Colonic mucosa (tissue), 4 donors: ENCODE measurements around the gene VILL. TPM values are rescaled to one million over a fixed set of nuclear protein-coding genes. Genes with fewer than 3 reads are reported as not detected.

Experiments
- DNase-seq: peaks from one replicate; pipeline ENCODE4 v3.0.0-alpha.2; 2020
- H3K27ac ChIP-seq: fragments of 200-600 bp; one replicate; pipeline ENCODE4 v1.8.0; 2021
- H3K27me3 ChIP-seq: fragments of 200-600 bp; one replicate; pipeline ENCODE4 v1.8.0; 2021
- H3K36me3 ChIP-seq: fragments of 200-600 bp; one replicate; pipeline ENCODE4 v1.8.0; 2021
- H3K4me1 ChIP-seq: fragments of 200-600 bp; one replicate; pipeline ENCODE4 v1.8.0; 2021; ENCODE audit warnings: mild to moderate bottlenecking
- H3K4me3 ChIP-seq: fragments of 200-600 bp; one replicate; pipeline ENCODE4 v1.8.0; 2021
- H3K9ac ChIP-seq, 2 donors: one replicate each; pipeline ENCODE4 v1.7.0; 2013; ENCODE audit warnings: control low read depth in 2 of 2, low read depth in 2 of 2, low read length in 2 of 2
- H3K9me3 ChIP-seq: fragments of 200-600 bp; one replicate; pipeline ENCODE4 v1.8.0; 2021
- CTCF ChIP-seq: fragments of 200-600 bp; IDR thresholded peaks from one replicate; pipeline ENCODE4 v1.8.0; 2022; ENCODE audit warnings: antibody characterized with exemption, mild to moderate bottlenecking
- intact Hi-C: fragments of 100-400 bp; cut with DNase I; formaldehyde crosslinking; loops from one replicate; pipeline ENCODE4 v1.14.1; 2022
- total RNA-seq, 2 donors: library from RNA; stranded (reverse); fragmentation: NEBNext Ultra II Directional in 1 of 2; extraction: Animal tissue kit (Norgen Biotek cat#: 25700) in 1 of 2; gene quantifications; one replicate each; pipeline ENCODE4 v1.2.1, GENCODE V29; 2021
- donor health status: healthy.
- donor health status: DM: no; HTN: no; CAD: no.
- donor health status: DM: no; HTN: no; CAD: no.

The VILL gene
- total RNA-seq, 2 donors from 2014 or later, result 155 to 166 TPM

- no peak overlapping the region for H3K9ac ChIP-seq
- DNase-seq, result no peak
- H3K9me3 ChIP-seq, result no peaks in the 10 kb centered on the region
- intact Hi-C loops, result no loop called here
- H3K27ac ChIP-seq, result no peak overlapping the region
- TF ChIP-seq CTCF, result no peak
- no peaks in the 10 kb centered on the region for H3K27me3 ChIP-seq
- peaks cover 8% of the 10 kb centered on the region for H3K4me1 ChIP-seq
- no peak overlapping the region for H3K4me3 ChIP-seq
- no peaks in the 10 kb centered on the region for H3K36me3 ChIP-seq
These were observed 45.7 kb downstream of the VILL start for GRCh38 chr3:38036286-38036685.

GRCh38 chr3:38036906-38037305, 46.3 kb downstream of the VILL start:
- Histone ChIP-seq H3K27me3 (no peaks in the 10 kb centered on the region), H3K4me3 (no peak overlapping the region), H3K9ac (no peak overlapping the region), H3K36me3 (no peaks in the 10 kb centered on the region), H3K27ac (no peak overlapping the region), H3K9me3 (no peaks in the 10 kb centered on the region), H3K4me1 (peaks cover 8% of the 10 kb centered on the region)
- TF ChIP-seq CTCF, result no peak
- DNase-seq, result no peak
- intact Hi-C loops, result no loop called here

DNA sequence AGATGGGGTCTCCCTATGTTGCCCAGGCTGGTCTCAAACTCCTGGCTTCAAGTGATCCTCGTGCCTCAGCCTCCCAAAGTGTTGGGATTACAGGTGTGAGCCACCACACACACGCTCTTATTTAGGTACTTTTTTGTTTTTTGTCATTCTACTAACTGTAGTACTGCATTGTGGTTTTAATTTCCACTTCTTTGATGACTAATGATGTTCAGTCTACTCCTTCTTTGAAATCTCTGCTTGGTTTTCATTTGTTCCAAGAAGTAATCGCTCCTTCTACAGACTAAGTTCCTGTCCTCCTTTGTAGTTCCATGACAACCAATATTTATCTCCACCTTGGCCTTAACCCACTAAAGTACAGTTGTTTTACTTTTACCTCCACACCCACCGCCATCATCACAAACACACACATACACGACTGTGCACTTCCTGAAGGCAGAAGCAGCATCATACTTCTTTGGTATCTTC, 47.9 kb downstream of the VILL start:
- H3K4me1 ChIP-seq, result peaks cover 8% of the 10 kb centered on the region
- H3K9ac ChIP-seq, result peak overlapping the region in 1 of 2 donors; percentile 72
- peak overlapping the region; percentile 36 for H3K4me3 ChIP-seq
- no peaks in the 10 kb centered on the region for H3K36me3 ChIP-seq
- no peak for DNase-seq
- intact Hi-C loops, result no loop called here
- TF ChIP-seq CTCF, result no peak
- peak overlapping the region; percentile 57 for H3K27ac ChIP-seq
- no peaks in the 10 kb centered on the region for H3K9me3 ChIP-seq
- H3K27me3 ChIP-seq, result no peaks in the 10 kb centered on the region

GRCh38 chr3:38039101-38039898, 48.7 kb downstream of the VILL start, which contains the start of gene DLEC1:
Gene DLEC1 (plus strand): TSS chr3:38039208. CDS start chr3:38039226, 18 bp downstream.
- TF ChIP-seq CTCF, result no peak
- Histone ChIP-seq H3K4me1 (peaks cover 8% of the 10 kb centered on the region), H3K36me3 (no peaks in the 10 kb centered on the region), H3K27me3 (no peaks in the 10 kb centered on the region), H3K27ac (peak within 1 kb of the TSS; percentile 57), H3K4me3 (peak within 1 kb of the TSS; percentile 36), H3K9ac (peak within 1 kb of the TSS; percentile 69 to 72), H3K9me3 (no peaks in the 10 kb centered on the region)
- intact Hi-C loops, result no loop called here
- DNase-seq, result peak; percentile 86

- TF ChIP-seq CTCF, result no peak
- Histone ChIP-seq H3K9ac (peak overlapping the region; percentile 69 to 72), H3K4me1 (peaks cover 8% of the 10 kb centered on the region), H3K36me3 (no peaks in the 10 kb centered on the region), H3K27ac (peak overlapping the region; percentile 57), H3K9me3 (no peaks in the 10 kb centered on the region), H3K27me3 (no peaks in the 10 kb centered on the region), H3K4me3 (peak overlapping the region; percentile 36)
- peak; percentile 73 for DNase-seq
- intact Hi-C loops, result loop anchor here (2.0 kb wide), 1 partner anchor 35 kb away; no protein-coding TSS in a partner anchor
These were observed 49.3 kb downstream of the VILL start for GRCh38 chr3:38039899-38040261.
